Testis (tissue), 2 donors: Measurements from ENCODE around the gene LAS1L.
"Not testable (repeated sequence)": the region's sequence is repeated elsewhere in the genome, so short reads cannot be mapped to it uniquely, and the experiment has no call there.

Experiments
- POLR2A ChIP-seq: fragments of 450-650 bp; IDR thresholded peaks from one replicate; pipeline ENCODE4 v1.6.1; 2017; ENCODE audit warnings: antibody characterized with exemption, mild to moderate bottlenecking, moderate library complexity
- TF ChIP-seq, protein P1 (sequence below), 3 experiments: fragments of 450-650 bp in 2 of 3; fragments of 200-600 bp in 1 of 3; sonication (generic) in 1 of 3; IDR thresholded peaks; one replicate each; pipeline ENCODE4 v1.5.1; 2016 to 2019; ENCODE audit warnings: antibody characterized with exemption in 3 of 3, mild to moderate bottlenecking in 2 of 3, moderate library complexity in 1 of 3

DNA sequence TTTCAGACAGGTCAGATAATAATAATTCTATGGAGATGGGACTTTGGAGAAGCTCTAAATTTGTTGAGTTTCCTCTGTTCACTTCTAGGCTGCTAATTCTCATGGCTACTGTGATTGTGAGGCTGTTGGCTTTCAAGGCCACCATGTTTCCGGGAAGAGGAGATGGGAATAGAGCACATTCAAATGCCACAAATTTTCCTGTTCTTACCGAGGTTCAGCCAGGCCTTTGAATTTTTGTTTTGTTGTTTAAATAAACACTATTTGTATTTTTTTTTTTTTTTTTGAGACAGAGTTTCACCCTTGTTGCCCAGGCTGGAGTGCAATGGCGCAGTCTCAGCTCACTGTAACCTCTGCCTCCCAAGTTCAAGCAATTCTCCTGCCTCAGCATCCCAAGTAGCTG, 55.5 kb downstream of the LAS1L start:
- not testable (repeated sequence) for TF ChIP-seq POLR2A
- TF ChIP-seq, protein P1, sequence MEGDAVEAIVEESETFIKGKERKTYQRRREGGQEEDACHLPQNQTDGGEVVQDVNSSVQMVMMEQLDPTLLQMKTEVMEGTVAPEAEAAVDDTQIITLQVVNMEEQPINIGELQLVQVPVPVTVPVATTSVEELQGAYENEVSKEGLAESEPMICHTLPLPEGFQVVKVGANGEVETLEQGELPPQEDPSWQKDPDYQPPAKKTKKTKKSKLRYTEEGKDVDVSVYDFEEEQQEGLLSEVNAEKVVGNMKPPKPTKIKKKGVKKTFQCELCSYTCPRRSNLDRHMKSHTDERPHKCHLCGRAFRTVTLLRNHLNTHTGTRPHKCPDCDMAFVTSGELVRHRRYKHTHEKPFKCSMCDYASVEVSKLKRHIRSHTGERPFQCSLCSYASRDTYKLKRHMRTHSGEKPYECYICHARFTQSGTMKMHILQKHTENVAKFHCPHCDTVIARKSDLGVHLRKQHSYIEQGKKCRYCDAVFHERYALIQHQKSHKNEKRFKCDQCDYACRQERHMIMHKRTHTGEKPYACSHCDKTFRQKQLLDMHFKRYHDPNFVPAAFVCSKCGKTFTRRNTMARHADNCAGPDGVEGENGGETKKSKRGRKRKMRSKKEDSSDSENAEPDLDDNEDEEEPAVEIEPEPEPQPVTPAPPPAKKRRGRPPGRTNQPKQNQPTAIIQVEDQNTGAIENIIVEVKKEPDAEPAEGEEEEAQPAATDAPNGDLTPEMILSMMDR (IDR thresholded peaks at IDR 0.05) = not testable (repeated sequence)
